Smooth muscle cell of the brain vasculature (primary cell): ENCODE results near the gene ROBO4.

ENCODE experiments used
- DNase-seq: peaks from one replicate; pipeline ENCODE4 v3.0.0-alpha.2; 2012; ENCODE audit warnings: low read depth, low spot score

ROBO4 gene

DNA sequence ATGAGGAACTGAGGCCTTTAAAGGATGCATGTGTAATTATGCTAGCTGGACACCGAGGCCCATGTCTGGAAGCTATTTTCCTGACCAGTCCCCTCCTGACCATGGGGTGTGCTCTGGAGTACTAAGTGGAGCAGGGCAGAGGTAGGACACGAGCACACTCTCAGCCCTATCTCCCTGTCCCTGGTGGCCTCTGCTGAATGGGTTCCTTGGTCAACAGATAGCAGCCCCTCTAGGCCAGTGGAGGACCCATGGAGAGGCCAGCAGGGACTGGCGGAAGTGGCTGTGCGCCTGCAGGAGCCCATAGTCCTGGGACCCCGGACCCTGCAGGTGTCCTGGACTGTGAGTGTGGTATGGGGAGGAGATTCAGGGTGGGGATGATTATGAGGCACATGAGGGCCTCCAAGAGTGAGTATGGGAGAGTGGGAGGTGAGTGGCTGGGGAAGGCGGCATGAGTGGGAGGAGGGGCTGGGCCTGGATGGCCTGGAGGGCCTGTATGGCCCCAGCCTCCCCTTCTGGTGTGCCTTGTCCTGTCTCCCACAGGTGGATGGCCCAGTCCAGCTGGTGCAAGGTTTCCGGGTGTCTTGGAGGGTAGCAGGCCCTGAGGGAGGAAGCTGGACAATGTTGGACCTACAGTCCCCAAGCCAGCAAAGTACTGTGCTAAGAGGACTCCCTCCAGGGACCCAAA, 23.0 kb downstream of the ROBO4 start:
- no peak for DNase-seq

DNA sequence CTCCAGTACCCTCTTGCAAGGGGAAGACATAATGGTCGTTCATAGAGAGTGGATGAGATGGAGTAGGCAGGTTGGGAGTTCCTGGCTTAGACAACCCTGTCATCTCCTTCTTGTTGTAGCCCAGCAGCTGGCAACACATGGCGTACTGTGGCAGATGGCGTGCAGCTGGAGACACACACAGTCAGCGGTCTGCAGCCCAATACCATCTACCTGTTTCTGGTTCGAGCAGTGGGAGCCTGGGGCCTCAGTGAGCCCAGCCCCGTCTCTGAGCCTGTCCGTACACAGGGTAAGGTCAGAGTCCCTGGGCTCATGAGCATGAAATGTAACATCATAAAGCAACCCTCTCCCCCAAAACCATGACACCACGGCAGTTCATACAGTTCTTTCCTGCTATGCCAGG, 23.7 kb downstream of the ROBO4 start:
- DNase-seq, result no peak

DNA sequence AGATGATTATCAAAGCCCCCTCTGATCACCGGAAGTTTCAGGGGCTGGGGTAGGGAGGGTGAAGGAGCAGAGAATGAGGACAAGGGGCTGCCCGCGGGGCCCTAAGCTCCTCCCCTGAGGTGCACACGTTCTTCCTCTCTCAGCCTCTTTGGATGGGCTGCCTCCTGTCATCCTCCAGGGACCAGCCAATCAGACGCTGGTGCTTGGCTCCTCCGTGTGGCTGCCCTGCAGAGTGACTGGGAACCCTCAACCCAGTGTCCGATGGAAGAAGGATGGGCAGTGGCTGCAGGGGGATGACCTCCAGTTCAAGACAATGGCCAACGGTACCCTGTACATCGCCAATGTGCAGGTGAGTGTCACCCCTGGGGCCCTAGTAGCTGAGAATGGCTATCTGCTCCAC, 24.9 kb downstream of the ROBO4 start:
- DNase-seq, result no peak

DNA sequence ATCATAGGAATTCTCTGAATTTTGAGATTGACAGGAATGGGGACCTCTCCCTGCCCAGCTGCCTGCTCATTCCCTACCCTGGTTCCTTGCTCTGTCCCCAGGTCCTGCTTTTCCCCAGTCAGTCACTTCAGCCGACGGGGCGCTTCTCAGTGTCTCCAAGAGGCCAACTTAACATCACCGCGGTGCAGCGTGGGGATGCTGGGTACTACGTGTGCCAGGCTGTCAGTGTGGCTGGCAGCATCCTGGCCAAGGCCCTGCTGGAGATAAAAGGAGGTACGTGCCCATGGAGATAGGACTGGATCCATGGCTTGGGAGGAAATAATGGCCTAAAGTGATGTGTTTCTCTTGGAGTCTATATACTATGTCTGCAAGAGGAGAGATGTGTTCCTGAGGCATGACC, 25.4 kb downstream of the ROBO4 start:
- DNase-seq, result no peak

DNA sequence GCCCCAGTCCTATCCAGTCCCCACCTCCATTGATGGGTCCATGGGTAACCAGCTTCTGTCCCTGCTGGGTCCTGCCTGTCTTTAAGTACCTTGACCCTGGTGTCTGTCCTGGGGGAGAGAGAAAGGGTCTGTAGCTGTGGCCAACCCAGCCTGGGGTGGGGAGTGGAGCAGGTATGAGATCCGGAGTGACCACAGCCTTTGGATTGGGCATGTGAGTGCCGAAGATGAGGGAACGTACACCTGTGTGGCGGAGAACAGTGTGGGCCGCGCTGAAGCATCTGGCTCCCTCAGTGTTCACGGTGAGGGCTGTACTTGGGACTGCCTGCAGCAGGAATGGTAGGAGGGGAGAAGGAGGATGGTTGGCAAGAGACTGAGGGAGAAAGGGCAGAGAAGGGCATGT, 27.2 kb downstream of the ROBO4 start:
- DNase-seq, result no peak

DNA sequence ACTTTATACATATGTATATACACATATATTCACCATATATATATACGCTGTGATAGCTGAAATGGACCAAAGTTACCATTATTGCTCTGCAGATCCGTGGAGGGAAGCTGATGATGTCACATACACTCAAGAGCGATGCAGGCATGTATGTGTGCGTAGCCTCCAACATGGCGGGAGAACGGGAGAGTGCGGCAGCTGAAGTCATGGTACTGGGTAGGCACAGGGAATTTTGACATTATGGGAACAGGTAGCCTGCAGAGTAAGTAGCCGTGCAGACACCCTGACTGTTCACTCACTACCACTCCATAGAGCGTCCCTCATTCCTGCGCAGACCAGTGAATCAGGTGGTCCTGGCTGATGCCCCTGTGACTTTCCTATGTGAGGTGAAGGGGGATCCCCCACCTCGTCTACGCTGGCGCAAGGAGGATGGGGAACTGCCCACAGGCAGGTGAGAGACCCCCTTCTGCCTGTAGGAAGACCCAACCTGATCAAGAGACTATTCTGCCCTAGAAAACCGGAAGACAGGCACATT, 27.7 kb downstream of the ROBO4 start:
- DNase-seq, result no peak

DNA sequence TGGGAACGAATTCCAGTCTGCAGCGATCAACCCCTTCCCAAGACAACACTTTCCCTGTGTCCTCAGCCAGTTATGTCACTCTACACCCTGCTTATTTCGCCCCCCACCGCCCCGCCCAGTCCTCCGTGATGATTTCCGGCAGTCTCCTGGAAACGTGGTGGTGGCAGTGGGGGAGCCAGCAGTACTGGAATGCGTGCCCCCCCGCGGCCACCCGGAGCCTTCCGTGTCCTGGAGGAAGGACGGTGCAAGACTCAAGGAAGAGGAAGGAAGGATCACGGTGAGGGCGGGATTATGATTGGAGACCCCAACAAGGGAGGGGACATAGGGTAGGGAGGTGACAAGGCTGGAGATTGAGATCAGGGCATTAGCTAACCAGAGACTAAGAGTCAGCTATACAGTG, 28.3 kb downstream of the ROBO4 start:
- no peak for DNase-seq

DNA sequence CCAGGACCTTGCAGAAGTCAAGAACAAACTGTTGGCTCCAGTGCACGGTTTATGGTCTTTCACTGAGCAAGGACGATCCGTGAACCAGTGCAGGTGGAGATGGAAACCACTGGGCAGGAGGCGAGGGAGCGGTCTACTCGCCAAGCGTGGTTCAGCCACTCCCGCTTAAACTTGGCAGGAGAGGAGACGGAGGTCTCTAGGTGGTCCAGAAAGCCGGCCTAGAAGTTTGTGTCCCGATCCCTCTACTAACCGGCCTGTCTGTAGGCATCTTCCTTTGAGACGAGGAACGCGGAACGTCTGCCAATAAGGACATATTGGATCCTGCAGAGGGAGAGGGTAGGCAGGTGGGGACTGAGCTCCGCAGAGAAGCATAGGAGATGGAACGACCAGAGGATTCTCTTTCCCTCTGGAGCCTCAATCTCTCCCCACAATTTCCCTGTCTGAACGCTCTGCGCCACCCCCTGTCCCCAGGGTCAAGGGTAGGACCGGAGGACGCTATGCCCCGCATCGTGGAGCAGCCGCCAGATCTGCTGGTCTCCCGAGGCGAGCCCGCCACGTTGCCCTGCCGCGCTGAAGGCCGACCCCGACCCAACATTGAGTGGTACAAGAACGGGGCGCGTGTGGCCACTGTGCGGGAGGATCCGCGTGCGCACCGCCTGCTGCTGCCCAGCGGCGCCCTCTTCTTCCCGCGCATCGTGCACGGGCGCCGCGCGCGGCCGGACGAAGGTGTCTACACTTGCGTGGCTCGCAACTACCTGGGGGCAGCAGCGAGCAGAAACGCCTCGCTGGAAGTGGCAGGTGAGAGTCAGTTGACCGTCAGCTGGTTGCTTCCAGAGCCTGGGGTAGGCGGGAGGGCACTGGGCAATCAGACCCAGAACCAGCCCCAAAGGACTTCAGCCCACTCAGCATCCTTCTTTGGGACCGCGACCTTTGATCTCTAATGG, 29.1 kb downstream of the ROBO4 start:
- DNase-seq, result no peak

DNA sequence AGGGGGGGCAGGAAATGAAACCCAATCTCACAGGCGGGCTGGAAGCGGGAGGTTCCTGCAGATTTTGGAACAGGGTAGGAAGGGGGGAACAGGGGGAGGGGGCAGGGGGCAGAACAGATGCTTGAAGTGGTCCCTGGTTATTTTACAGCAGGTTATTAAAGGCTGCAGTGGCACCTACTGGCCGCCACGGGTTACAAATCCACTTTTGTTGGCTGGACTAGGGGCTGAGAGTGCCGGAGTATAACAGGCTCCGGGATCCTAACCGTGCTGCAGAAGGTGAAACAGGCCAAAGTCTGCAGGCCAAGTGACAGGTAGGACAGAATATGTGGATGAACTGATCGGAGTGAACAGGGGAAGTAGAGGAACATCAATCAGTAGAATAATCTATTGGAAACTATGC, 30.0 kb downstream of the ROBO4 start:
- no peak for DNase-seq

DNA sequence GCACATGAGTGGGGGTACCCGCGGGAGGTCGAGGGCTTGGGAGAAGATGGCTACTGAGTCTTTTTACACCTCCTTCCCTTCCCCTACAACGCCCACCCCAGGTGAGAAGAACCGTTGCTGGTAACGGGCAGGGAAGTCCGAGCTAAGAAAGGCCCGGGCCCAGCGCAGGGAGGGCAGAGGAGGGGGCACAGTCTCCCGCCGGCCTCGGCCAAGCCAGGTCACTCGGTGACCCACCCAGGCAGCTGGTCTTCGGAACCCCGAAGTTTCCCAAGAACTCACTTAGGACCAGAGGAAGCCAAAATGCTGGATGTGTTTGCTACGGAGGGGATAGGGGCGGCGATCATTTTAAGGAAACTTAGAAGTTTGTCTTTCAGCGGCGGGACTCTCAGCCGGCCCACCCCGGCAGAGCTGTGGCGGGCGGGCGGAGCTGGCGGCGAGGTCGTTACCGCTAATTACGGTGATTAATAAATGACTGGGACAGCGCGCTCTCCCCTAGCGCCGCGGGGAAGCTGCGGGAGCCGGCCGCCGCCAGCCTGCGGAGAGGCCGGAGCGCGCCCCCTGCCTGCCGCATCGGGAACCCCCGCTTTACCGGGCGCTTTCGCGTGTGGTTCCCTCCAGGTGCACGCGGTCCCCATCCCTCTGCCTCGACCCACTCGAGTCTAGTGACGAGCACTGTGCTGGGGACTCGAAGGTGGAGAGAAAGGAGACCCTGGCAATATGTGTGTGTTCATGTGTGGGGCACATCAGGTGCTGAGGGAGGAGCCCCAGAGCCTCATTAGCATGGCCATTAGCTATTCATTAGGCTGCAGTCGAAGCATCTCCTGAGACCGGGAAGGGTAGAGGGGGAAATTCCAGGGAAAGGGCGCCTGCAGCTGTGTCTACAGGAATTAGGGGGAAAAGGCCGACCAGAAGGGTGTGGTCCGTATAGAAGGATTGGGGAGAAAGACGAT, 31.5 kb downstream of the ROBO4 start:
- no peak for DNase-seq

DNA sequence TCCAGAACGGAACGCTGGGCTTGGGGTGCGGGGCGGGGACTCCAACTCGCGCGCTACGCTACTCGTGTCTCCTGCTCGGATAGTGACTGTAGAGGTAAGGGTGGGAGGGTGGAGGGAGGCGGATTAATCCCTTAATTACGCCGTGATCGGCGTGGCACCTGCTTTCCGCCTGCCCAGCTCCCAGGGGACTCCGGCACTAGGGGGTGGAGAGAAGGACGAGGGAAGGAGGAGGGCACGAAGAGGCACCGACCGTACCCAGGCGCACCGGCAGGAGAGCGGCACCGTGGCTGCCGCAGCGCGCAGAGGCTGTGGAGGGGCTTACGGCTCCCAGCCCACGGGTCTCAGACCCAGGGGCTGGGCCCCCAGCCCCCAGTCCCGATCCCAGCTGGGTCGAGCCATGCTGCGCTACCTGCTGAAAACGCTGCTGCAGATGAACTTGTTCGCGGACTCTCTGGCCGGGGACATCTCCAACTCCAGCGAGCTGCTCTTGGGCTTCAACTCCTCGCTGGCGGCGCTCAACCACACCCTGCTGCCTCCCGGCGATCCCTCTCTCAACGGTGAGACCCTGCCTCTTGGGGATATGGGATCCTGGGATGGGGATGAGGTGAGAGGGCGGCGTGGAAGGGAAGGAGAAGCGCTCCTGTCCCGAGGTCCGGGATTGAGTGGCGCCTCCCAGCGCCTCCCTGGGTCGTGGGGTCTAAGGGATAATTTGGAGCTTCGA, 32.3 kb downstream of the ROBO4 start, which contains the start of gene ROBO3:
Gene ROBO3 (plus strand): TSS at position 252 of the 721 bp plus-strand sequence. CDS start 146 bp downstream, at position 398.
- no peak for DNase-seq

DNA sequence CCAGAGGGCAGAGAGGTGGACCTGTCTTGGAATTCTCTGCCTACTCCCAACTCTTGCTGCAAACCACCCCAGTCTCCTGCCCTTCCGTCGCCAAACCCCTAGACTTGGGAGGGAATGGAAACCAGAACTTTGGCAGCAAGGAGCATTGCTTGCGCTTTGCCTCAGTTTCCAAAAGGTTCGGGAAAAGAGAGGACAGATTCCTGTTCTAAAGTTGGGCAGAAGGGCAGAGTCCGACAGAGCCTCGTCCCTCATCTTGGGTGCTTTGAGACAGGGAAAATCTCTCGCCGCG, 32.8 kb downstream of the ROBO4 start:
- DNase-seq, result no peak

DNA sequence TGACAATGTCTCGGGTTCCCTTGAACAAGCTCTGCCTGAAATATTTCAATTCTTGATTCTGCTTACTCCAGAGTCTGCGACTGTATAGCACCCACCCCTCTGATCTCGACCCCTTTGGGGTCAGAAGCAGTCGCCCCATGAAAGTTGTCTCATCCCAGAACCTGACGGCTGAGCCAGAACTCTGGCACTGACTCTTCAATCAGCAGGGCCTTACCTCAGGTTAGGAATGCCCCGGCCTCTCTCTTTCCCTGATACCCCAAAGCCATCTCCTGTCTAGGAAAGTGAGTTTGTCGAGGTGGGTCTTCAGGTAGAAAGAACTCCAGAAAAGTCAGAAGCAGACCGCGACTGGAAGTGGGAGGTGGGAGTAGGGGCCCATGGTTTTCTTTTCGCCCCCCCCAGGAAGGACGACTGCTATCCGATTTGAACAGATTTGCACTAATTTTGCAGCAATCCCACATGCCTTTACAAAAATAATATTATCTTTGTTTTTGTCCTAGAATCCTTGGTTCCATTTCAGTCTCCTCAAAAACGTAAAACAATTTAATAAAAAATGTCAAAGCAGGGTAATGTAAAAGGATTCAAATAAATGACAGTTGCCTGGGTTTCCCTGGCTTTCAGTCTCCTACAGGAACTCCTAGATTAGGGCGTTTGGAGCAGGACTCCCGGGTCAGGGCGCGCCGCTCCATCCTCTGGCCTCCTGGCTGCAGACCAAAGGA, 33.3 kb downstream of the ROBO4 start:
- DNase-seq, result no peak

DNA sequence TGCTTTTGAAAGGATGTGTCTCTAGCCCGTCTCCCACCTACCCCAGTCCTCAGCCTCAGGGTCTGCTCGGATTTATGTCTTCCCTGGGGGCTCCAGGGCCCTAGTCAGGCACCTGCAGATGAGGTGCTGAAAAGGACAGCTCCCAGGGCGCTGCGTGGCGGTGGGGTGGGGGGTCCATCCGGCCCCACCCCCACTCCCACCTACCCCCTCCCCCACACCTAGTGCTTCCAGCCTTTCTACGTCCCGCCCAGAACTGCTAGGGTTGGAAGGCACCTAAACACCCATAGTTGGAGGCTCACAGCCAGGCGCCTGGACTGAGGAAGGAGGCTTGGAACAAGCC, 33.9 kb downstream of the ROBO4 start:
- no peak for DNase-seq

DNA sequence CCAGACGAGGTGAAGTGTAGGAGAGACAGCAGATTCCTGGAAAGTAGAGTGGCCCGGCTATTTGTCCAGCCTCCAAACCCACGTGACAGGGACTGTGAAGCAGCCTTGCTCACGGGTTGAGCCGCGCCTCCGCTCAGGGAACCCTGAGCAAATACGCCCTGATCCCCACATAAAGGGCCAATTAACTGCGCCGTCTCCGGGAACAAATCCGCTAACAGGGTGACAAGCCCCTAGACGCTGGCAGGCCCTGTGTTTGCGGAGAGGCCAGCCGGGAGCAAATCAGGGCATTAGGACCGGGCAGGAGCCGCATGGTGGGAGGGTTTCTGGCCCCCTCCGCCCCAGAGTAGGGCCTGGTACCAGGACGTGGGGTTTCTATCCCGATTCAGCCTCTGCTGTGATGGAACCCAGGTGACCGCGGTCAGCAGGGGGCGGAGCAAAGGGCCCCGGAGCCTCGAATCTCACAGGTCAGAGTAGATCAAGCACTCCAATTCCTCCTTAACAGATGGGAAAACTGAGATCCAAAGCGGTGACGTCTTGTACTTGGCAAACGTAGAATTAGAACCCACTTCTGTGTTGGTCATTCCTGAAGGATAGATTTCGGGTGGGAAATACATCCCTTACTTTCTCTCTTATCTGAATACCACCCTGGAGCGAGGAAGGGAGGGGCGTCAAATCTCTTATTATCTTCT, 34.4 kb downstream of the ROBO4 start:
- DNase-seq, result no peak

DNA sequence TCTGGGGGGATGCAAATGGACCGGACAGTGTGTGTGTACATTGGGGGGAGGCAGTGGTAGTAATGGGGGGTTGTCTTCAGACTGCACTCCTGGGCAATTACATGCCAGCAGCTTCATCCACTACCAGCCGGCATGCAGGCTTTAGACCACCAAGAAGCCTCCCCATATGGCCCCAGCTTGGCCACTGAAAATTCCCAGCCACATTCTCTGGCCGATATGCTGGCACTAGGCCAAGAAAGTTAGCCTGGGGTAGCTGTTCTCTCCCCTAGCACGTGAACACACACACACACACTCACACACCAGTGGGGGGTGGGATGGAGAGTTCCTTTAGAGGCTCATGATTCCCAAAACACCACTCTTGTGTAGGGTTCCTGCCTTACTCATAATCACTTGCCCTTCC, 36.0 kb downstream of the ROBO4 start:
- DNase-seq, result no peak

DNA sequence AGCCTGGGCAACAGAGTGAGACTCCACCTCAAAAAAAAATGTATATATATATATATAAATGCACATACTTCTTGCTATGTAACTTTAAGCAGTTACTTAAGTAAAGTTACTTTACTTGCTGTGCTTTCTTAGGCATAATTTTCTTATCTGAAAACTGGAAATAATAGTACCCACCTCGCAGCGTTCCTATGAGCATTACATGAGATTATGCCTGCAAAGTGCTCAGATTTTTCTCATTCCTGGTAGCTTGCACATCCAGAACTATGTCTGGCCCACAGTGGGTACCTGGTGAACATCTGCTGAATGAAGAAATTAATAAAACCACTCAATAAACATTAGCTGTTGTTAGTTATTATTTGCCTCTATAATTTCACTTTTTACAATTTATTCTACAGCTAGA, 38.5 kb downstream of the ROBO4 start:
- no peak for DNase-seq

DNA sequence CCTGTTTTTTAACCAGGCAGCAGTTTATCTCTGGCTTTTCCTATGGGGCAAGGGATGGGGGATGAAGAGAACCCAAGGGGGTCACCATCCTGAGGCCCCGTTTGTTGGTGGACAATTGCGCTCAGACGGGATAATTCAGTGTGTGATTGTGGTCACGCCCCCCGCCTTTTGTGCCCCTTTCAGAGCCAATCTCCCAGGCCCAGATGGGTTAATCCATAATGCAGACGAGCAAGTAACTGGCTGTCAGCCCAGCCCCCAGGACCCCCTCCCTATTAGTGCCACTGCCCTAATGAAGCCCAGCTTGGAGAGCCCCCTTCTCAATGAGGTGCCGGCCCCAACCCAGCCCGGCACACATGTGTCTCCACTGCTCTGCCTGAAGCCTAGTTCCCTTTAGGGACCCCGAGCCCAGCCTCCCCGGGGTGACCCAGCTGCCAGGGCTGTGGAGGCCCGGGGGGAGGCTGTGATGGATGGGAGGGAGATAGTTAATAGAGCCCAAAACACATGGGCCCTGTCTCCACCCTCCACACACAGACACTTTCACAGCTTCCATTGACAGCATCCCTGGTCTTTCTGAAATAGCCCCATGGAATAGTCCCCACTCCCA, 51.5 kb downstream of the ROBO4 start:
- no peak for DNase-seq

DNA sequence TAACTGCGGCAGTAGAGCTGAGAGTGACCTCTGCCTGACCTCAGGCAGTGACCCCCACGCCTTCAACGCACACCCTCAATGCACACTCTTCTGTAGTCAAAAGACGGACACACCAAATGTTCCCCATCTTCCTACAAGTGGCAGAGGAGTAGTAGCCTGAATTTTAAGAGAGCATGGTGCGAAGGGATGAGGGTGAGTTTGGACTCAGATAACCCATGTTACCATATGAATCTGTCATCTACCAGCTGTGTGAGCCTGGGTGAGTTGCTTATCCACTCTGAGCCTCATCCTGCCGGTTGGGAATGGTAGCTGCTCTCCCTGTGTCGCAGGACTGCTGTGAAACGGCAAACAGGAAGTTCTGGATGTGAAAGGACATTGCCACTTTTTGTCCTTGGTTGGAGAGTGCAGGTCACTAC, 53.0 kb downstream of the ROBO4 start:
- no peak for DNase-seq

DNA sequence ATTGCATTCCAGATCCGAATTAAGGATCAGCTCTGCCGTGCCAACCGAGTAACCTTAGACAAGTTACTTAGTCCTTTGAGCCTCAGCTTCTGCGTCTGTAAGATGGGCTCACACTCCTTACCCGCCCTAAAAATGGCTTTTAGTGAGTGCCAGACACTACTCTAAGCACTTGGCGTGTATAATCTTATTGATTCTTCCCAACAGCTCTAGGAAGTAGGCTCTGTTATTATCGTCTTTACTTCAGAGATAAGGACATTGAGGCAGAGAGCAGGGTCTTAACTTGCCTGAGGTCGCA, 54.1 kb downstream of the ROBO4 start:
- DNase-seq, result no peak
